Osteocyte (in vitro differentiated cells): Measurements from ENCODE around the gene MRPS9. TPM values are rescaled to one million over a fixed set of nuclear protein-coding genes. Genes with fewer than 3 reads are reported as not detected.

Source experiments
- DNase-seq: peaks from one replicate; pipeline ENCODE4 v3.0.0; 2021; ENCODE audit warnings: mixed read lengths; ENCODE audit not compliant: unreplicated experiment; ENCODE audit errors: extremely low spot score
- H3K27ac Mint-ChIP-seq: one replicate; pipeline ENCODE4 v1.8.0; 2021; ENCODE audit warnings: mild to moderate bottlenecking, mixed read lengths; ENCODE audit not compliant: unreplicated experiment
- H3K27me3 Mint-ChIP-seq: one replicate; pipeline ENCODE4 v1.8.0; 2021; ENCODE audit warnings: mixed read lengths; ENCODE audit not compliant: unreplicated experiment
- H3K36me3 Mint-ChIP-seq: one replicate; pipeline ENCODE4 v1.8.0; 2021; ENCODE audit warnings: mixed read lengths; ENCODE audit not compliant: unreplicated experiment
- H3K4me1 Mint-ChIP-seq: one replicate; pipeline ENCODE4 v1.8.0; 2021; ENCODE audit warnings: mixed read lengths; ENCODE audit not compliant: unreplicated experiment
- H3K4me3 Mint-ChIP-seq: one replicate; pipeline ENCODE4 v1.8.0; 2021; ENCODE audit warnings: mild to moderate bottlenecking, moderate library complexity, mixed read lengths; ENCODE audit not compliant: unreplicated experiment
- H3K9me3 Mint-ChIP-seq: one replicate; pipeline ENCODE4 v1.8.0; 2021; ENCODE audit warnings: mixed read lengths; ENCODE audit not compliant: unreplicated experiment
- CTCF ChIP-seq: fragments of 200-600 bp; sonication (generic); IDR thresholded peaks from 2 replicates; pipeline ENCODE4 v1.5.0; 2021; ENCODE audit warnings: antibody characterized with exemption, mild to moderate bottlenecking, moderate library complexity
- total RNA-seq: library from RNA; stranded (reverse); gene quantifications from 2 replicates; pipeline ENCODE4 v1.2.1, GENCODE V29; 2021

The MRPS9 gene
- total RNA-seq, 1 donor from 2014 or later, result 22.6 TPM

- no peak for DNase-seq
- no peak for TF ChIP-seq CTCF
- peaks cover 24% of the 10 kb centered on the region for H3K4me1 Mint-ChIP-seq
- H3K4me3 Mint-ChIP-seq, result peak overlapping the region; percentile 94
- H3K36me3 Mint-ChIP-seq, result peaks cover 3% of the 10 kb centered on the region
- H3K27ac Mint-ChIP-seq, result peak overlapping the region; percentile 95
- no peaks in the 10 kb centered on the region for H3K27me3 Mint-ChIP-seq
- no peaks in the 10 kb centered on the region for H3K9me3 Mint-ChIP-seq
These were observed 653 bp downstream of the MRPS9 start for GRCh38 chr2:105038383-105039061.

- Mint-ChIP-seq H3K4me1 (peaks cover 24% of the 10 kb centered on the region), H3K27me3 (no peaks in the 10 kb centered on the region), H3K9me3 (no peaks in the 10 kb centered on the region), H3K27ac (no peak overlapping the region), H3K4me3 (peak overlapping the region; percentile 9), H3K36me3 (peaks cover 3% of the 10 kb centered on the region)
- DNase-seq, result no peak
- TF ChIP-seq CTCF, result no peak
These were observed 1.7 kb downstream of the MRPS9 start for GRCh38 chr2:105039559-105039958.

GRCh38 chr2:105042189-105042588 is 4.3 kb downstream of the MRPS9 start:
- no peak for TF ChIP-seq CTCF
- DNase-seq, result no peak
- Mint-ChIP-seq H3K4me1 (peaks cover 18% of the 10 kb centered on the region), H3K9me3 (no peaks in the 10 kb centered on the region), H3K4me3 (no peak overlapping the region), H3K36me3 (peaks cover 7% of the 10 kb centered on the region), H3K27me3 (no peaks in the 10 kb centered on the region), H3K27ac (no peak overlapping the region)

GRCh38 chr2:105052773-105053172 is 14.9 kb downstream of the MRPS9 start:
- Mint-ChIP-seq H3K36me3 (peaks cover 33% of the 10 kb centered on the region), H3K9me3 (peaks cover 24% of the 10 kb centered on the region), H3K4me1 (peaks cover 5% of the 10 kb centered on the region), H3K27ac (no peak overlapping the region), H3K27me3 (no peaks in the 10 kb centered on the region), H3K4me3 (no peak overlapping the region)
- DNase-seq, result no peak
- TF ChIP-seq CTCF, result no peak

GRCh38 chr2:105055613-105056012 is 17.7 kb downstream of the MRPS9 start:
- no peak for DNase-seq
- Mint-ChIP-seq H3K27me3 (no peaks in the 10 kb centered on the region), H3K36me3 (peaks cover 21% of the 10 kb centered on the region), H3K4me3 (no peak overlapping the region), H3K4me1 (peaks cover 5% of the 10 kb centered on the region), H3K27ac (peak overlapping the region; percentile 3), H3K9me3 (peaks cover 17% of the 10 kb centered on the region)
- no peak for TF ChIP-seq CTCF
